Endothelial cell of umbilical vein (primary cell): Measurements from ENCODE around the gene MAST4. TPM values are rescaled to one million over a fixed set of nuclear protein-coding genes. Genes with fewer than 3 reads are reported as not detected.

Experiments used
- BruUV-seq: library from RNA; stranded (reverse); fragments of 400-500 nt; replicated peaks from 2 replicates; lab custom pipeline; 2021; lab: Mats Ljungman, UMichigan
- CTCF ChIA-PET: fragments of 300-600, 350-600 bp; sonication (Branson Sonifier 250); formaldehyde crosslinking; loops from one replicate; lab custom pipeline; 2021; ENCODE audit warnings: antibody characterized with exemption, inconsistent platforms; lab: Charles Lee
- POLR2A ChIA-PET: fragments of 300-600, 350-600 bp; sonication (Branson Sonifier 250); formaldehyde crosslinking; loops from one replicate; lab custom pipeline; 2021; ENCODE audit warnings: antibody characterized with exemption, inconsistent platforms; lab: Charles Lee
- DNase-seq: peaks from one replicate; pipeline ENCODE4 v3.0.0-alpha.2; 2011; ENCODE audit warnings: low read depth, low spot score
- FAIRE-seq: peaks from 2 replicates; lab custom pipeline; 2011; peaks lifted over from hg19 to GRCh38; lab: Jason Lieb, UNC
- H2AFZ ChIP-seq: 2 replicates; pipeline ENCODE4 v1.6.0; 2012; ENCODE audit warnings: low read depth, low read length, control low read depth, inconsistent platforms
- H3K27ac ChIP-seq: 2 replicates; pipeline ENCODE4 v1.5.1; 2011; ENCODE audit warnings: low read depth, mild to moderate bottlenecking, control low read depth, low read length, moderate library complexity; ENCODE audit not compliant: insufficient read depth
- H3K27me3 ChIP-seq, 2 experiments: 2 replicates each; pipeline versions ENCODE4 v1.6.0 to v1.6.1; 2011; ENCODE audit warnings: low read length in 2 of 2, mixed read lengths in 1 of 2; ENCODE audit not compliant: control insufficient read depth in 2 of 2, insufficient read depth in 2 of 2
- H3K36me3 ChIP-seq, 2 experiments: 2 replicates in 1 of 2; 3 replicates in 1 of 2; pipeline ENCODE4 v1.5.1; 2011; ENCODE audit warnings: low read length in 2 of 2, mild to moderate bottlenecking in 1 of 2, moderate library complexity in 1 of 2; ENCODE audit not compliant: control insufficient read depth in 2 of 2, insufficient read depth in 2 of 2; ENCODE audit errors: extremely low read depth in 1 of 2
- H3K4me1 ChIP-seq: 3 replicates; pipeline ENCODE4 v1.5.1; 2011; ENCODE audit warnings: mild to moderate bottlenecking, low read length; ENCODE audit not compliant: control insufficient read depth, insufficient read depth; ENCODE audit errors: extremely low read depth
- H3K4me2 ChIP-seq: 2 replicates; pipeline ENCODE4 v1.6.1; 2011; ENCODE audit warnings: low read length, control low read depth, mixed read lengths; ENCODE audit not compliant: insufficient read depth
- H3K4me3 ChIP-seq, 3 experiments: fragments of 200-600 bp in 1 of 3; sonication (generic), shearing (Covaris generic) in 1 of 3; replicated peaks in 1 of 3; 2 replicates each; pipeline ENCODE4 v1.5.1; 2011 to 2016; ENCODE audit warnings: control low read depth in 3 of 3, low read length in 3 of 3, mild to moderate bottlenecking in 2 of 3, inconsistent platforms in 1 of 3, low read depth in 1 of 3, moderate library complexity in 1 of 3; ENCODE audit not compliant: insufficient read depth in 1 of 3
- H3K79me2 ChIP-seq: 2 replicates; pipeline ENCODE4 v1.6.0; 2012; ENCODE audit warnings: low read length, inconsistent platforms; ENCODE audit not compliant: control insufficient read depth, insufficient read depth
- H3K9ac ChIP-seq: replicated peaks from 2 replicates; pipeline ENCODE3; 2011; ENCODE audit warnings: low read length, control low read depth; ENCODE audit not compliant: insufficient read depth; ENCODE audit errors: extremely low read depth
- H3K9me1 ChIP-seq: replicated peaks from 3 replicates; pipeline ENCODE4 v1.6.0; 2011; ENCODE audit warnings: mild to moderate bottlenecking, low read length; ENCODE audit not compliant: control insufficient read depth, insufficient read depth; ENCODE audit errors: extremely low read depth
- H3K9me3 ChIP-seq: replicated peaks from 2 replicates; pipeline ENCODE4 v1.5.1; 2012; ENCODE audit warnings: low read length, inconsistent platforms; ENCODE audit not compliant: control insufficient read depth, insufficient read depth
- H4K20me1 ChIP-seq: replicated peaks from 2 replicates; pipeline ENCODE3; 2011; ENCODE audit warnings: mild to moderate bottlenecking, low read length; ENCODE audit not compliant: control insufficient read depth, insufficient read depth; ENCODE audit errors: extremely low read depth
- CTCF ChIP-seq, 2 donors: IDR thresholded peaks; 1 replicate in 1 of 2; 2 replicates in 1 of 2; pipeline ENCODE4 v1.5.1; 2011; ENCODE audit warnings: low read length in 2 of 2, mild to moderate bottlenecking in 2 of 2, moderate library complexity in 2 of 2, control low read depth in 1 of 2, inconsistent platforms in 1 of 2, low read depth in 1 of 2; ENCODE audit not compliant: insufficient read depth in 1 of 2; ENCODE audit errors: extremely low read depth in 1 of 2
- EZH2 ChIP-seq: IDR thresholded peaks from 2 replicates; pipeline ENCODE4 v1.6.1; 2012; ENCODE audit warnings: borderline replicate concordance, low read depth, mild to moderate bottlenecking, moderate library complexity, low read length, inconsistent platforms; ENCODE audit not compliant: severe bottlenecking
- FOS ChIP-seq: IDR thresholded peaks from 2 replicates; pipeline ENCODE4 v1.6.1; 2011; ENCODE audit warnings: mild to moderate bottlenecking, low read length, moderate library complexity, borderline replicate concordance; ENCODE audit not compliant: insufficient read depth
- GATA2 ChIP-seq: IDR thresholded peaks from 2 replicates; pipeline ENCODE4 v1.7.0; 2011; ENCODE audit warnings: low read depth, mild to moderate bottlenecking, moderate library complexity, mixed read lengths, low read length; ENCODE audit not compliant: insufficient read length, insufficient read depth
- JUN ChIP-seq: IDR thresholded peaks from 2 replicates; pipeline ENCODE4 v1.6.1; 2011; ENCODE audit warnings: borderline replicate concordance, low read depth; ENCODE audit not compliant: insufficient read length, insufficient read depth
- MAX ChIP-seq: IDR thresholded peaks from 2 replicates; pipeline ENCODE4 v1.6.1; 2011; ENCODE audit not compliant: insufficient read depth, insufficient read length
- MYC ChIP-seq: IDR thresholded peaks from one replicate; pipeline ENCODE4 v1.6.1; 2011; ENCODE audit warnings: mild to moderate bottlenecking, low read depth, low read length
- POLR2A ChIP-seq: IDR thresholded peaks from 2 replicates; pipeline ENCODE4 v1.6.1; 2012; ENCODE audit warnings: low read depth, mild to moderate bottlenecking, control low read depth, low read length
- POLR2AphosphoS5 ChIP-seq: IDR thresholded peaks from 2 replicates; pipeline ENCODE4 v1.6.1; 2012; ENCODE audit warnings: low read depth, mild to moderate bottlenecking, control low read depth, low read length, moderate library complexity; ENCODE audit not compliant: insufficient read depth
- dilution Hi-C: fragments of 300-500 bp; cut with MboI; formaldehyde crosslinking; loops from one replicate; pipeline ENCODE4 v1.15.0; 2019; ENCODE audit warnings: low sequenced_read_pairs; ENCODE audit not compliant: extremely low pct_ligation_motif_present
- intact Hi-C: fragments of 100-400 bp; cut with micrococcal nuclease; formaldehyde crosslinking; loops from one replicate; pipeline ENCODE4 v1.10.0; 2022
- polyA plus RNA-seq, 4 experiments: library from polyadenylated mRNA; depleted of rRNA in 3 of 4; stranded (reverse) in 3 of 4; unstranded in 1 of 4; fragments of >200 nt; gene quantifications; 2 replicates each; pipeline versions ENCODE4 v1.2.1 to v1.2.3, GENCODE V29; 2011 to 2012; ENCODE audit warnings: missing spikeins in 1 of 4
- total RNA-seq: library from RNA; stranded (reverse); gene quantifications from 2 replicates; pipeline ENCODE4 v1.2.3, GENCODE V29; 2021

Gene MAST4
- total and polyA plus RNA-seq, 2 donors (not counting 3 experiments of a cell fraction or from before 2014, with no cell fraction given): 40.2 to 116 TPM

- H3K9me3 ChIP-seq: no peaks in the 10 kb centered on the region
- H3K27me3 ChIP-seq: no peaks in the 10 kb centered on the region
- FAIRE-seq (no peak), DNase-seq (no peak)
- dilution Hi-C loops: no loop called here
- H2AFZ ChIP-seq: no peak overlapping the region
- peaks cover 0 to 2% of the 10 kb centered on the region in 2 experiments for H3K36me3 ChIP-seq
- H3K27ac ChIP-seq: no peak overlapping the region
- no peak for TF ChIP-seq POLR2AphosphoS5
- no peak for TF ChIP-seq MAX
- TF ChIP-seq JUN: no peak
- TF ChIP-seq POLR2A: no peak
- no peak for TF ChIP-seq FOS
- no peak for TF ChIP-seq MYC
- TF ChIP-seq GATA2: no peak
- no peak for TF ChIP-seq EZH2
- TF ChIP-seq CTCF (IDR thresholded peaks at IDR 0.05; ENCODE audit: extremely low read depth in 1 of 2, insufficient read depth in 1 of 2, low read depth in 1 of 2, low read length in 2 of 2): no peak
- no peaks in the 10 kb centered on the region for H4K20me1 ChIP-seq
- CTCF ChIA-PET: interaction anchor here (1.3 kb wide), 1 partner anchor 22 kb away, joined by 4 read pairs; no protein-coding TSS in a partner anchor
- peaks cover 30% of the 10 kb centered on the region for H3K79me2 ChIP-seq
- no peak overlapping the region for H3K9ac ChIP-seq
- intact Hi-C loops: no loop called here
- BruUV-seq: no TSS peak
- no peak overlapping the region for H3K4me3 ChIP-seq
- H3K4me1 ChIP-seq: peaks cover 44% of the 10 kb centered on the region
- no peaks in the 10 kb centered on the region for H3K9me1 ChIP-seq
- H3K4me2 ChIP-seq: no peak overlapping the region
- POLR2A ChIA-PET: interaction anchor here (1.0 to 1.1 kb wide), 2 partner anchors 20 to 22 kb away, joined by 3 read pairs; no protein-coding TSS in a partner anchor
Measured at GRCh38 chr5:66851306-66851705, 255.1 kb downstream of the MAST4 start.
